NB4 (cell line): Measurements from ENCODE around the gene SLC4A9.
A peak's percentile ranks its signal among the peaks of the same experiment; 100 is the strongest.

Experiments used
- DNase-seq: peaks from one replicate; pipeline ENCODE4 v3.0.0; 2010; ENCODE audit warnings: low read depth
- H3K4me3 ChIP-seq: one replicate; pipeline ENCODE4 v1.5.1; 2011; ENCODE audit warnings: mild to moderate bottlenecking, low read depth, low read length, moderate library complexity
- MYC ChIP-seq: IDR thresholded peaks from 2 replicates; pipeline ENCODE4 v1.6.1; 2011; ENCODE audit warnings: low read depth, low read length
- POLR2A ChIP-seq: IDR thresholded peaks from 2 replicates; pipeline ENCODE4 v1.6.1; 2011; ENCODE audit warnings: mild to moderate bottlenecking; ENCODE audit not compliant: insufficient read length; ENCODE audit errors: extremely low read depth
- TF ChIP-seq, protein P1 (sequence below): IDR thresholded peaks from one replicate; pipeline ENCODE4 v1.5.1; 2012; ENCODE audit warnings: low read depth, low read length
- TF ChIP-seq, protein P2 (sequence below): IDR thresholded peaks from 2 replicates; pipeline ENCODE4 v1.6.1; 2011; ENCODE audit warnings: low read depth, low read length

The SLC4A9 gene

DNA sequence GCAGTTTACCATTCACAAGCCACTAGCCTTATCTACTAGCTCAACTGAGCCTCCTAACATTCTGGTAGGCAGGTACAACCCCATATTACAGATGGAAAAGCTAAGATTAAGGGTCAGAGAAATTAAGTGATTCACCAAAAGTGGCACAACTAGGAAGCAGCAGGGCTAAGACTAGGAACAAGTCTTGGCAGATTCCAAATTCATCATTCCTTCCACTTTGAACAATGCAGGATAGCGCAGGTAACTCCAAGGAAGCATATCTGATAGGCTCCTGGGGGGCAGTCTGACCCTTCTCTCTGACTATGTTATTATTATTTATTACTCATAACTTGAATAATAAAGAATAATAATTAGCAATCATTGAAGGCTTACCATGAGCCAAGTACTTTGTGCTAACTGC lies 22.1 kb upstream of the SLC4A9 start:
- TF ChIP-seq, protein P1, sequence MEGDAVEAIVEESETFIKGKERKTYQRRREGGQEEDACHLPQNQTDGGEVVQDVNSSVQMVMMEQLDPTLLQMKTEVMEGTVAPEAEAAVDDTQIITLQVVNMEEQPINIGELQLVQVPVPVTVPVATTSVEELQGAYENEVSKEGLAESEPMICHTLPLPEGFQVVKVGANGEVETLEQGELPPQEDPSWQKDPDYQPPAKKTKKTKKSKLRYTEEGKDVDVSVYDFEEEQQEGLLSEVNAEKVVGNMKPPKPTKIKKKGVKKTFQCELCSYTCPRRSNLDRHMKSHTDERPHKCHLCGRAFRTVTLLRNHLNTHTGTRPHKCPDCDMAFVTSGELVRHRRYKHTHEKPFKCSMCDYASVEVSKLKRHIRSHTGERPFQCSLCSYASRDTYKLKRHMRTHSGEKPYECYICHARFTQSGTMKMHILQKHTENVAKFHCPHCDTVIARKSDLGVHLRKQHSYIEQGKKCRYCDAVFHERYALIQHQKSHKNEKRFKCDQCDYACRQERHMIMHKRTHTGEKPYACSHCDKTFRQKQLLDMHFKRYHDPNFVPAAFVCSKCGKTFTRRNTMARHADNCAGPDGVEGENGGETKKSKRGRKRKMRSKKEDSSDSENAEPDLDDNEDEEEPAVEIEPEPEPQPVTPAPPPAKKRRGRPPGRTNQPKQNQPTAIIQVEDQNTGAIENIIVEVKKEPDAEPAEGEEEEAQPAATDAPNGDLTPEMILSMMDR, result no peak
- TF ChIP-seq POLR2A (no peak), MYC (no peak)
- TF ChIP-seq, protein P2, sequence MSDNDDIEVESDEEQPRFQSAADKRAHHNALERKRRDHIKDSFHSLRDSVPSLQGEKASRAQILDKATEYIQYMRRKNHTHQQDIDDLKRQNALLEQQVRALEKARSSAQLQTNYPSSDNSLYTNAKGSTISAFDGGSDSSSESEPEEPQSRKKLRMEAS, result no peak
- no peak overlapping the region for H3K4me3 ChIP-seq
- DNase-seq, result no peak

DNA sequence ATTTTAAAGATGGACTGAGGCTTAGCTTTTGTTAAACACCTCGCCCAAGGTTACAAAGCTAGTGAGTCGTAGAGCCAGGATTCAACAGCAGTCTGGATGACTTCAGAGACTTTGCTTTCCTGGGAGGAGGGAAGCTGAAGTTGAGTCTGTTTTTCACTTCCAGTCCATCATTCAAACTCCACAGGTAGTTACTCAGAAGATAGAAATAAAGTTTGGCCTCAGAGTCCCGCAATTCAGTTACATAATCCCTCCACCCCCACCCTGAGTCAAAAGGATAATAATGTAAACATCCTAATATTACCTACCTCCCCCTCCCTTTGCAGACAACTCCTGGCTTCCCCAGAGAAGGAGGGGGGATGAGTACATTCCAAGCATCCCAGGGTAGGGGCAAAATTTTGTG lies 21.7 kb upstream of the SLC4A9 start:
- TF ChIP-seq POLR2A, result no peak
- TF ChIP-seq, protein P2, result no peak
- TF ChIP-seq, protein P1, result no peak
- no peak for TF ChIP-seq MYC
- no peak for DNase-seq
- no peak overlapping the region for H3K4me3 ChIP-seq

- TF ChIP-seq, protein P1, result no peak
- TF ChIP-seq, protein P2, result no peak
- no peak for TF ChIP-seq POLR2A
- no peak for TF ChIP-seq MYC
These were observed 21.1 kb upstream of the SLC4A9 start for GRCh38 chr5:140338908-140339307.

DNA sequence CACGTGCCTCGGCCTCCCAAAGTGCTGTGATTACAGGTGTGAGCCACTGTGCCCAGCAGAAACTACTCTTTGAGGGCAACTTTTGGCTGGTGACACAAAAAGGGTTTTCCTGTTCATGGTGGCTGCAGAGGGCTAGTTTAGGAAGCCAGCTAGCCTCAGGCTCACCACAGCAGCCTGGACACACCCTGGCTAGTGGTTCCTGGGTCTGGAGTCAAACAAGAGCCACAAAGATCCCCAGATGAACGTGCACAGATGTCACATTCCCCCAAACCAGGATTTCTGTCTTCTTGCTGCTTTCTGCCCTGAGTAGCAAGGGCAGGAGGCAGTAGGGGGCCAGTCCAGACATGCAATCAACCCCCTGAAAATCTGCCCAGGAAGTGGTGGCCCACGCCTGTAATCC lies 20.4 kb upstream of the SLC4A9 start:
- no peak for DNase-seq
- H3K4me3 ChIP-seq, result no peak overlapping the region
- no peak for TF ChIP-seq MYC
- TF ChIP-seq, protein P1, result no peak
- no peak for TF ChIP-seq POLR2A
- TF ChIP-seq, protein P2, result no peak

More at GRCh38 chr5:140338908-140339307, 21.1 kb upstream of the SLC4A9 start:
- no peak for DNase-seq
- H3K4me3 ChIP-seq, result no peak overlapping the region

DNA sequence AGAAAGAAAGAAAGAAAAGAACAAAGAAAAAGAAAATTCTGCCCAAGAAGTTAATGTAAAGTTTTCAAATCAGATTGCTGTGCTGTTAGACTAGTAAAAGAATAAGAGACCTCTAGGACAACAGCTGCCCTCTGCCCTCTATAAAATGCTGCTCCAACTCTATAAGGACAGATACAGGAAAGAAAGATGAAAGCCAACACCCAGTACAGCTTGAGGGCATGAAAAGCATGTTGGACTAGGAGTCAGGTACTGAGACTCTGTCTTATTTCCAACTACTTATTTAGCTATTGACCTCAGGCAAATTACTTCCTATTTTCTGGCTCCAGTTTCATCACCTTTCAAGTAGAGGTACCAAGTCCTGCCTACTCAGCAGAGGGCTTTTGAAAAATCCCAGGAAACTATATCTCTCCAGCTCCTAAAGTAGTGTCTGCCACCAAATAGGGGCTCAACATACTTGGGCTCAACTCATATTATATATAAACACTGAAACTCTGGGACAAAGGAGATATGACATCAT lies 19.3 kb upstream of the SLC4A9 start:
- TF ChIP-seq MYC (no peak), POLR2A (no peak)
- TF ChIP-seq, protein P2, result no peak
- H3K4me3 ChIP-seq, result no peak overlapping the region
- DNase-seq, result no peak

GRCh38 chr5:140341591-140341990 lies 18.4 kb upstream of the SLC4A9 start:
- H3K4me3 ChIP-seq, result peak overlapping the region; percentile 40
- DNase-seq, result no peak
- TF ChIP-seq, protein P2, result no peak
- TF ChIP-seq, protein P1, result no peak
- TF ChIP-seq POLR2A, result no peak
- no peak for TF ChIP-seq MYC
